LNCAP (cell line): ENCODE measurements around the gene C1orf56.

ENCODE experiments used
- TF ChIP-seq, protein P1 (sequence below): fragments of 450-650 bp; IDR thresholded peaks from 2 replicates; pipeline ENCODE4 v1.5.1; 2017; ENCODE audit warnings: mild to moderate bottlenecking

C1orf56 gene

DNA sequence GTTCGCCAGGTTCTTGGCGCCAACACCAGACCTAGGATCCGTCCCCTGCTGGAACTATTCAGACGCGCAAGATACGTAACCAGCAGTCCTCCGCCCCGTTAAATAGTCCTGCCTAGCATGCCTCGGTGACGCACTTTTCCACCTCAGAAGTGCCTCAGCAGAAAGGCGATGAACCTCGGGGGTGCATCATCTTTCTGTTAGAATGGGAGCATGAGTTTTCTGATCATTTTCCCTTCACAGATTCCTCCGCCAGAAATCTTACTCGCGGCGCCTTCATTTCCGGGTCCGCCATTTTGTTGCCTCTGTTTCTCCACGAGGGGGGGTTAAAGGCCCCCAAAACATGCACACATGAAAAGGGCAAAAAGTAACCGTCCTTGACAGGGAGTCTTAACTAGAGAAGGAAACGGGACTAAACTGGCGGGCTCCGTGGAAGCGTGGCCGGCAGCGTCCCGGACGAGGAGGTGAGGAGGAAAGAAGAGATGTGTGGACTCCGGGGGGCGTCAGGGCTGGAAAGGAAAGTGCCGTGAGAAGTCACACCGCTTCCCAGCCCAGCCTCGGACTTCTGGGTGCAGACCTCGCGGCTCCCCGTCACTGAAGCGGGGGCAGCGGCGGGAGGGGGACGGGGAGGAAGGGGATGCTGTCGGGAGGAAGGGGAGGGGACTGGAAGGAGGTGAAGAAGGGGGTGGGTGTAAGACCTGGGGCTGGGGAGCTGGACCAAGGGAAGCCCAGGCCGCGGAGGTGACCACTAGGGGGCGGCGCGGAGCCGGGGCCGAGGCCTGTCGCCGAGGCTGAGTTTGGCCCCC is 23.1 kb downstream of the C1orf56 start, which contains the start of gene GABPB2:
GABPB2 (plus strand) TSS at position 288 of the 803 bp plus-strand sequence. CDS start 17,429 bp downstream, outside the sequence.
- TF ChIP-seq, protein P1, sequence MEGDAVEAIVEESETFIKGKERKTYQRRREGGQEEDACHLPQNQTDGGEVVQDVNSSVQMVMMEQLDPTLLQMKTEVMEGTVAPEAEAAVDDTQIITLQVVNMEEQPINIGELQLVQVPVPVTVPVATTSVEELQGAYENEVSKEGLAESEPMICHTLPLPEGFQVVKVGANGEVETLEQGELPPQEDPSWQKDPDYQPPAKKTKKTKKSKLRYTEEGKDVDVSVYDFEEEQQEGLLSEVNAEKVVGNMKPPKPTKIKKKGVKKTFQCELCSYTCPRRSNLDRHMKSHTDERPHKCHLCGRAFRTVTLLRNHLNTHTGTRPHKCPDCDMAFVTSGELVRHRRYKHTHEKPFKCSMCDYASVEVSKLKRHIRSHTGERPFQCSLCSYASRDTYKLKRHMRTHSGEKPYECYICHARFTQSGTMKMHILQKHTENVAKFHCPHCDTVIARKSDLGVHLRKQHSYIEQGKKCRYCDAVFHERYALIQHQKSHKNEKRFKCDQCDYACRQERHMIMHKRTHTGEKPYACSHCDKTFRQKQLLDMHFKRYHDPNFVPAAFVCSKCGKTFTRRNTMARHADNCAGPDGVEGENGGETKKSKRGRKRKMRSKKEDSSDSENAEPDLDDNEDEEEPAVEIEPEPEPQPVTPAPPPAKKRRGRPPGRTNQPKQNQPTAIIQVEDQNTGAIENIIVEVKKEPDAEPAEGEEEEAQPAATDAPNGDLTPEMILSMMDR: peak; percentile 95

DNA sequence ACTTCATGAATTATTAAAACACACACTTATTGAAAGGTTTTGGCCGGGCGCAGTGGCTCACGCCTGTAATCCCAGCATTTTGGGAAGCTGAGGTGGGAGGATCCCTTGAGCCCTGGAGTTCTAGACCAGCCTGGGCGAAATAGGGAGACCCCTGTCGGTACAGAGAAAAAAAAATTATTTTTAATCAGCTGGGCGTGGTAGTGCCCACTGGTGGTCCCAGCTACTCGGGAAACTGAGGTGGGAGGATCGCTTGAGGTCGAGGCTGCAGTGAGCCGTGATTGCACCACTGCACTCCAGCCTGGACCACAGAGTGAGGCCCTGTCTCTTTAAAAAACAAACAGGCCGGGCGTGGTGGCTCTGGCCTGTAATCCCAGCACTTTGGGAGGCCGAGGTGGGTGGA is 24.7 kb downstream of the C1orf56 start:
- TF ChIP-seq, protein P1: no peak

DNA sequence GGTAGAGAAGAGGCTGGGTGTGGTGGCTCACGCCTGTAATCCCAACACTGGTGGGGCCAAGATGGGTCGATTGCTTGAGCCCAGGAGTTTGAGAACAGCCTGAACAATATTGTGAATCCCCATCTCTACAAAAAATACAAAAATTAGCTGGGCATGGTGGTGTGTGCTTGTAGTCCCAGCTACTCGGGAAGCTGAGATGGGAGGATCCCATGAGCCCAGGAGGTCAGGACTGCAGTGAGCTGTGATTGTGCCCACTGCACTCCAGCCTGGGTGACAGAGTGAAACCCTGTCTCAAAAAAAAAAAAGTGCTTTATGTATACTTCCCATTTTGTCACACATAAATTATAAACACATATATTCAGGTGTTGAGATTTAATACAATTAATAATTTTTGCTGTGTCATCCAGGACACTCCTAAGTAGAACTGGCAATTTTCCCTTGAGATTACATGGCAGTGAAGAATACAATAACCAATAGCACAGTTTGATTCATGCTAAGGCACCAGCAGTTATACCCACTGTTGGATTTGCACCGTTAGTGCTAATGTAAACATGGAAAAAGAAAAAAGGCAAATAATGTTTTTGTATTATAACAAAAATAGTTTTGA is 38.5 kb downstream of the C1orf56 start:
- TF ChIP-seq, protein P1: no peak

DNA sequence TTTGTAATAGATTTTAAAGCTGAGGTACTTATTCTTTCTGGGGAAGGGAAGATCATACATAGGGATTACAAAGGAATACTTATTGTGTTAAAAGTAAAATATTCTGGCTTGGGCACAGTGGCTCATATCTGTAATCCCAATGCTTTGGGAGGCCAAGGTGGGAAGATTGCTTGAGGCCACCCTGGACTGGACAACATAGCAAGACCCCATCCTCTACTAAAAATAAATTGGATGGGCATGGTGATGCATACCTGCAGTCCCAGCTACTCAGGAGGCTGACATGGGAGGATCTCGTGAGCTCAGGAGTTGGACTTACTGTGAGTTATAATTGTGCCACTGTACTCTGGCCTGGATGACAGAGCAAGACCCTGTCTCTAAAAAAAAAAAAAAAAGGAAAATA is 50.6 kb downstream of the C1orf56 start:
- TF ChIP-seq, protein P1: no peak
